ENCODE results near the gene TCAP.

TCAP gene

DNA sequence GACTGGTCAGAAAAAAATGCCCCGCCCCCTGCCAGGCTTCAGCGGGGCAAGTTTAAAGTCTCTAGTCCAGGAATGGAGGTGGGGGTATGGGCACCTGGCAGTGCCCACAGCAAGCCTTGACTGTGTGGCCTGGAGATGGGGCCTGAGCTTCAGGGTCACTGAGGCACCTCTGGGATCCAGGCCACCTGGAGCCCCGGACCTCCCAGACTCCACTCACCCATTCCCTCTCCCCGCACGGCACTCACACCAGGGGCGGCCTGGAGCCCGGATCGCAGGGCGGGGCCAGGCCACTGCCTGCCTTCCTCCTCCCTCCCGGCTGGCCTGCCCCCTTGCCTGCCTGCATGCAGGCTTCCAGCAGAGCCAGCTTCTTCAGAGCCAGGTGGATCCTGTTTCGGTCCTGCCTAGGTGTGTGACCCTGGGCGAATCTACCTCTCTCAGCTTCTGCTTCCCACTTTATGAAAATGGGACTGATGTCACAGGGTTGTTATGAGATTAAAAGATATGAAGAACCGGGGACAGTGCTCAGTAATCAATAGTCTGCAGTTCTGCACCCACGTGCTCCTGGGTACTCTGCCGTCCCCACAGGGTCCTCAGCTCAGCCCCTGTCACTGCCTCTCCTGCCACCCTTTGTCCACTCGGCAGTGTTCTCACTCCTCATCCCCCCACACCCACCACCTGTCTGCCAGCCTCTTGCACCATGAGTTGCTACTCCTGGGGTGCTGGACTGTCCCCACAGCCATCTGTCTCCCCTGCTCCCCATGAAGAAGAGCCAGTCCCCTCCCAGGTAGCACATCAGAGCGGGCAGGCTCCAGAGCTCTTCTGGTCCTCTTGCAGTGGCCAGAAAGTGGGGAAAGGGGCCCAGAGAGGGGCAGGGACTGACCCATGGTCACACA is 1.2 kb upstream of the TCAP start:
- H3K4me3 ChIP-seq (ENCODE audit: low read depth in 1 of 2, low read length in 1 of 2), result no peak overlapping the region
- H3K36me3 ChIP-seq, result peaks cover 53% of the 10 kb centered on the region
- no peaks in the 10 kb centered on the region for H3K9me3 ChIP-seq
- H3K4me1 ChIP-seq (ENCODE audit: control insufficient read depth in 1 of 2, insufficient read depth in 1 of 2, low read depth in 1 of 2, low read length in 1 of 2), result peaks cover 6 to 13% of the 10 kb centered on the region in 2 experiments
- TF ChIP-seq, protein P1, sequence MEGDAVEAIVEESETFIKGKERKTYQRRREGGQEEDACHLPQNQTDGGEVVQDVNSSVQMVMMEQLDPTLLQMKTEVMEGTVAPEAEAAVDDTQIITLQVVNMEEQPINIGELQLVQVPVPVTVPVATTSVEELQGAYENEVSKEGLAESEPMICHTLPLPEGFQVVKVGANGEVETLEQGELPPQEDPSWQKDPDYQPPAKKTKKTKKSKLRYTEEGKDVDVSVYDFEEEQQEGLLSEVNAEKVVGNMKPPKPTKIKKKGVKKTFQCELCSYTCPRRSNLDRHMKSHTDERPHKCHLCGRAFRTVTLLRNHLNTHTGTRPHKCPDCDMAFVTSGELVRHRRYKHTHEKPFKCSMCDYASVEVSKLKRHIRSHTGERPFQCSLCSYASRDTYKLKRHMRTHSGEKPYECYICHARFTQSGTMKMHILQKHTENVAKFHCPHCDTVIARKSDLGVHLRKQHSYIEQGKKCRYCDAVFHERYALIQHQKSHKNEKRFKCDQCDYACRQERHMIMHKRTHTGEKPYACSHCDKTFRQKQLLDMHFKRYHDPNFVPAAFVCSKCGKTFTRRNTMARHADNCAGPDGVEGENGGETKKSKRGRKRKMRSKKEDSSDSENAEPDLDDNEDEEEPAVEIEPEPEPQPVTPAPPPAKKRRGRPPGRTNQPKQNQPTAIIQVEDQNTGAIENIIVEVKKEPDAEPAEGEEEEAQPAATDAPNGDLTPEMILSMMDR (IDR thresholded peaks at IDR 0.05), result no peak
- peaks cover 44% of the 10 kb centered on the region for H3K27me3 ChIP-seq
- H3K27ac ChIP-seq, result no peak overlapping the region

DNA sequence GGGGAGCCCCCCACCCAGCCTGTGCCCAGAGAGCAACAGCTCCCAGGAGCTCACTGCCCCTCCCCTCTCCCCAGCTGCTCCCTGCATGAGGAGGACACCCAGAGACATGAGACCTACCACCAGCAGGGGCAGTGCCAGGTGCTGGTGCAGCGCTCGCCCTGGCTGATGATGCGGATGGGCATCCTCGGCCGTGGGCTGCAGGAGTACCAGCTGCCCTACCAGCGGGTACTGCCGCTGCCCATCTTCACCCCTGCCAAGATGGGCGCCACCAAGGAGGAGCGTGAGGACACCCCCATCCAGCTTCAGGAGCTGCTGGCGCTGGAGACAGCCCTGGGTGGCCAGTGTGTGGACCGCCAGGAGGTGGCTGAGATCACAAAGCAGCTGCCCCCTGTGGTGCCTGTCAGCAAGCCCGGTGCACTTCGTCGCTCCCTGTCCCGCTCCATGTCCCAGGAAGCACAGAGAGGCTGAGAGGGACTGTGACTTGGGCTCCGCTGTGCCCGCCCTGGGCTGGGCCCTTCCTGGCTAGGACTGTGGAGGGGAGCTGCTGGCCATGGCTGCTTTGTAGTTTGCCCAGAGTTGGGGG is 584 bp downstream of the TCAP start:
- Histone ChIP-seq H3K27me3 (peaks cover 62% of the 10 kb centered on the region), H3K4me1 (ENCODE audit: control insufficient read depth in 1 of 2, insufficient read depth in 1 of 2, low read depth in 1 of 2, low read length in 1 of 2) (peaks cover 6 to 13% of the 10 kb centered on the region in 2 experiments), H3K36me3 (peaks cover 35% of the 10 kb centered on the region), H3K9me3 (no peaks in the 10 kb centered on the region), H3K27ac (no peak overlapping the region), H3K4me3 (ENCODE audit: low read depth in 1 of 2, low read length in 1 of 2) (no peak overlapping the region)
- TF ChIP-seq, protein P1 (IDR thresholded peaks at IDR 0.05), result no peak

DNA sequence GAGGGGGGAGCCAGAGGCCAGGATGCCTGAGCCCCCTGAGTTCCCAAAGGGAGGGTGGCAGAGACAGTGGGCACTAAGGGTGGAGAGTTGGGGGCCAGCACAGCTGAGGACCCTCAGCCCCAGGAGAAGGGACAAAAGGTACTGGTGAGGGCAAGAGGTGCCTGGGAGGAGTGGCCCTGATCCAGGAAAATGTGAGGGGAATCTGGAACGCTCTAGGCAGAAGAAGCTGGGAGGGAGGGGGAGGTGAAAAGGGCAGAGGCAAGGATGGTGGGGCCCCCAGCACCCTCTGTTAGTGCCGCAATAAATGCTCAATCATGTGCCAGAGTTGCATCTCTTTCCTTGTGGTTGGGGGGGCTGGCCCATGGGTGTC is 1.1 kb downstream of the TCAP start:
- TF ChIP-seq, protein P1 (IDR thresholded peaks at IDR 0.05), result no peak
- peaks cover 30% of the 10 kb centered on the region for H3K36me3 ChIP-seq
- H3K4me1 ChIP-seq (ENCODE audit: control insufficient read depth in 1 of 2, insufficient read depth in 1 of 2, low read depth in 1 of 2, low read length in 1 of 2), result peaks cover 6 to 13% of the 10 kb centered on the region in 2 experiments
- H3K9me3 ChIP-seq, result no peaks in the 10 kb centered on the region
- no peak overlapping the region for H3K27ac ChIP-seq
- H3K27me3 ChIP-seq, result peaks cover 67% of the 10 kb centered on the region
- H3K4me3 ChIP-seq (ENCODE audit: low read depth in 1 of 2, low read length in 1 of 2), result no peak overlapping the region

DNA sequence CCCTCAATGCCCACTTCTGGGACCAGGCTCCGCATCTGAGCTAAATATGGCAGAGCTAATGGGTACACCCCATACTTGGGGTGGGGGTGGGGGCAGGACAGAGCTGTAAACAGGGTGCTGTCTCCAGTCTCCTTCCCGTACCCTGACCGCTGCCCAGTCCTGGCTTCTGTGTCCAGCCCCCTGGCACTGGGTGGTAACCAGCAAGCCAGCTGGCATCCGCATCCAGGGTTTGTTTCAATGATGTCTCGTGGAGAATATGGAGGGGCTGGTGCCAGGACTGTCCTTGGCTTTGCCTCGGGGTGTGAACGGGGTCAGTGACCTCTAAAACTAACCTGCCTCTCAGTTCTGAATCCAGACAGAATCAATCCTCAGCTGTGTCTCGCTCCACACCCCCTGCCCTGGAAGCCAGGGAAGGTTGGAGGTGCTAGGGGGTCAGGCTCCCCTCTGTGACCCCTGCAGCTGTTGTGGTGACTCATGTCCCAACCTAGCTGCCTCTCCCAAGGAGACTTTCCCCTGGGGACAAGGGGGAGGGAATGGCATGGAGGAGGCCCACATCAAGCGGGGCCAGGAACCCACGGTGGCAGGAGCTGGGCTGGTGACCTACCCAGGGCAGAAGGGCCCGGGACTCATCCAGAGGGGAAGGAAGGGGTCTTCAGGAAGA is 1.6 kb downstream of the TCAP start:
- Histone ChIP-seq H3K4me3 (ENCODE audit: low read depth in 1 of 2, low read length in 1 of 2) (no peak overlapping the region), H3K36me3 (peaks cover 25% of the 10 kb centered on the region), H3K4me1 (ENCODE audit: control insufficient read depth in 1 of 2, insufficient read depth in 1 of 2, low read depth in 1 of 2, low read length in 1 of 2) (peaks cover 6 to 13% of the 10 kb centered on the region in 2 experiments), H3K27me3 (peaks cover 72% of the 10 kb centered on the region), H3K9me3 (no peaks in the 10 kb centered on the region), H3K27ac (no peak overlapping the region)
- TF ChIP-seq, protein P1 (IDR thresholded peaks at IDR 0.05), result no peak

DNA sequence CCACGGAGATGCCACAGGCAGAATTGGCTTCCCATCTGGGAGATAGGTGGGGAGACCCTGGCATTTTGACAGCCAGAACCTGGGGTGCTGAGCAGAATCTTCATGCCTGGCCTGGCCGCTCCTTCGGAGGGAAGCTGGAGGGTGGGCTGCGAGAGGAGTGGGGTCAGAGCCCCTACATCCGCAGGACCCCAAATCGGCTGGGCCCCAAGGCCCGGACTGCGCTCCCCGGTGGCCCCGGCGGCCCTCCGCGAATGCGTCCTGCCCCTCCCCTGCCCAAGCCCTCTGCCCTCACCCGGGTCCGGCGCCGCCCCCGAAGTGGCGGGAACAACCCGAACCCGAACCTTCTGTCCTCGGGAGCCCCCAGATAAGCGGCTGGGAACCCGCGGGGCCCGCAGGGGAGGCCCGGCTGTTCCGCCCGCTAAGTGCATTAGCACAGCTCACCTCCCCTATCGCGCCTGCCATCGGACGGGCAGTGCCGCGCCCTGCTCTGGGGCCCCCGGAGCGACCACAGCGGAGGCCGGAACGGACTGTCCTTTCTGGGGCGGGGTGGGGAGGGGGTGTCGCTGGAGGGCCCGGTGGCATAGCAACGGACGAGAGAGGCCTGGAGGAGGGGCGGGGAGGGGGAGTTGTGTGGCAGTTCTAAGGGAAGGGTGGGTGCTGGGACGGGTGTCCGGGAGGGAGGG is 2.3 kb downstream of the TCAP start:
- Histone ChIP-seq H3K27ac (no peak overlapping the region), H3K4me1 (ENCODE audit: control insufficient read depth in 1 of 2, insufficient read depth in 1 of 2, low read depth in 1 of 2, low read length in 1 of 2) (peaks cover 6 to 13% of the 10 kb centered on the region in 2 experiments), H3K36me3 (peaks cover 18% of the 10 kb centered on the region), H3K4me3 (ENCODE audit: low read depth in 1 of 2, low read length in 1 of 2) (no peak overlapping the region), H3K27me3 (peaks cover 79% of the 10 kb centered on the region), H3K9me3 (no peaks in the 10 kb centered on the region)
- TF ChIP-seq, protein P1 (IDR thresholded peaks at IDR 0.05), result no peak
